Measurements from ENCODE around the gene OR10G4. TPM values are rescaled to one million over a fixed set of nuclear protein-coding genes. Genes with fewer than 3 reads are reported as not detected.
"Not testable (repeated sequence)": the region's sequence is repeated elsewhere in the genome, so short reads cannot be mapped to it uniquely, and the experiment has no call there.

The OR10G4 gene
- not detected in 2 replicates for total RNA-seq
- not detected for polyA plus RNA-seq (2012)

- no peak for DNase-seq (ENCODE audit: low read depth)
These were observed at the start of gene OR10G4 for GRCh38 chr11:124012697-124013096. OR10G4 (plus strand) TSS chr11:124012997; CDS start chr11:124015575, 2,578 bp downstream.

- DNase-seq (ENCODE audit: low read depth) = no peak
These were observed 39.0 kb upstream of the OR10G4 start for GRCh38 chr11:123973816-123974215.

- no peak for DNase-seq (ENCODE audit: low read depth)
These were observed 35.8 kb upstream of the OR10G4 start for GRCh38 chr11:123976770-123977560.

- DNase-seq (ENCODE audit: low read depth) = no peak
These were observed 35.0 kb upstream of the OR10G4 start, which contains the start of gene OR10S1 for GRCh38 chr11:123977731-123978347. OR10S1 (minus strand) TSS chr11:123977781; CDS start chr11:123977664, 117 bp downstream.

GRCh38 chr11:123979311-123979710, 33.5 kb upstream of the OR10G4 start:
- no peak for DNase-seq (ENCODE audit: low read depth)

- DNase-seq (ENCODE audit: low read depth) = no peak
These were observed 17.7 kb upstream of the OR10G4 start, which contains the start of gene OR10G6 for GRCh38 chr11:123995119-123995518. OR10G6 (minus strand) TSS chr11:123995161; CDS start chr11:123995161, 0 bp downstream.

- not testable (repeated sequence) for DNase-seq (ENCODE audit: low read depth)
These were observed 3.0 kb downstream of the OR10G4 start for GRCh38 chr11:124015837-124016236.

GRCh38 chr11:124026498-124026897, 13.7 kb downstream of the OR10G4 start, which contains the start of gene OR10G8:
OR10G8 (plus strand) TSS chr11:124026798; CDS start chr11:124029623, 2,825 bp downstream.
- DNase-seq (ENCODE audit: low read depth) = no peak

- DNase-seq (ENCODE audit: low read depth) = peak; percentile 2
These were observed 23.9 kb downstream of the OR10G4 start for GRCh38 chr11:124036666-124037065.

- DNase-seq (ENCODE audit: low read depth) = no peak
These were observed 26.8 kb downstream of the OR10G4 start for GRCh38 chr11:124039557-124039956.

- DNase-seq (ENCODE audit: low read depth) = no peak
These were observed 28.5 kb downstream of the OR10G4 start, which contains the start of gene OR10G7 for GRCh38 chr11:124041254-124041653. OR10G7 (minus strand) TSS chr11:124041325; CDS start chr11:124039001, 2,324 bp downstream.

GRCh38 chr11:124043420-124043819, 30.6 kb downstream of the OR10G4 start:
- no peak for DNase-seq (ENCODE audit: low read depth)

- no peak for DNase-seq (ENCODE audit: low read depth)
These were observed 38.0 kb downstream of the OR10G4 start for GRCh38 chr11:124050748-124051147.

GRCh38 chr11:124052966-124053365, 40.2 kb downstream of the OR10G4 start:
- no peak for DNase-seq (ENCODE audit: low read depth)

Other genes starting within 250 kb of the OR10G4 start
- not detected in 2 replicates for gene OR6M1, start 206.6 kb upstream of the OR10G4 start, total RNA-seq
- not detected in 2 replicates for gene TMEM225, start 127.3 kb upstream of the OR10G4 start, total RNA-seq
- not detected in 2 replicates for gene OR8D4, start 110.8 kb upstream of the OR10G4 start, total RNA-seq
- gene OR4D5, start 73.4 kb upstream of the OR10G4 start, total RNA-seq = not detected in 2 replicates
- not detected in 2 replicates for gene OR6T1, start 69.2 kb upstream of the OR10G4 start, total RNA-seq
- not detected in 2 replicates for gene OR10S1, start 35.2 kb upstream of the OR10G4 start, total RNA-seq
- not detected in 2 replicates for gene OR10G6, start 17.8 kb upstream of the OR10G4 start, total RNA-seq
- not detected in 2 replicates for gene OR10G9, start 10.0 kb downstream of the OR10G4 start, total RNA-seq
- not detected in 2 replicates for gene OR10G8, start 13.8 kb downstream of the OR10G4 start, total RNA-seq
- not detected in 2 replicates for gene OR10G7, start 28.3 kb downstream of the OR10G4 start, total RNA-seq
- 12.3 and 44.1 TPM in 2 replicates for gene VWA5A, start 102.5 kb downstream of the OR10G4 start, total RNA-seq
- not detected in 2 replicates for gene OR10D3, start 170.3 kb downstream of the OR10G4 start, total RNA-seq
- not detected in 2 replicates for gene OR8G1, start 228.1 kb downstream of the OR10G4 start, total RNA-seq
- not detected in 2 replicates for gene OR8G5, start 243.4 kb downstream of the OR10G4 start, total RNA-seq